Hepatocyte (in vitro differentiated cells): ENCODE data around the gene RIN2. TPM values are rescaled to one million over a fixed set of nuclear protein-coding genes. Genes with fewer than 3 reads are reported as not detected.

ENCODE experiments used
- DNase-seq: peaks from one replicate; pipeline ENCODE4 v3.0.0-alpha.2; 2016; ENCODE audit warnings: low spot score
- H2AFZ ChIP-seq: fragments of 200-600 bp; sonication (generic); 2 replicates; pipeline ENCODE4 v1.6.0; 2016; ENCODE audit warnings: antibody characterized with exemption, mild to moderate bottlenecking
- H3K27ac ChIP-seq: fragments of 200-600 bp; sonication (generic); 2 replicates; pipeline ENCODE4 v1.5.1; 2016; ENCODE audit warnings: mild to moderate bottlenecking
- H3K27me3 ChIP-seq: fragments of 200-600 bp; sonication (generic); 2 replicates; pipeline ENCODE4 v1.6.1; 2016
- H3K36me3 ChIP-seq: fragments of 200-600 bp; sonication (generic); replicated peaks from 2 replicates; pipeline ENCODE4 v1.5.1; 2016; ENCODE audit warnings: low read depth; ENCODE audit not compliant: insufficient read depth
- H3K4me1 ChIP-seq: fragments of 200-600 bp; sonication (generic); 2 replicates; pipeline ENCODE4 v1.5.1; 2016; ENCODE audit warnings: mild to moderate bottlenecking, moderate library complexity; ENCODE audit not compliant: insufficient read depth
- H3K4me2 ChIP-seq: fragments of 200-600 bp; sonication (generic); 2 replicates; pipeline ENCODE4 v1.6.0; 2016
- H3K4me3 ChIP-seq: fragments of 200-600 bp; sonication (generic); 2 replicates; pipeline ENCODE4 v1.5.1; 2016; ENCODE audit warnings: mild to moderate bottlenecking
- H3K79me2 ChIP-seq: fragments of 200-600 bp; sonication (generic); 2 replicates; pipeline ENCODE4 v1.6.0; 2017; ENCODE audit warnings: mild to moderate bottlenecking
- H3K9me2 ChIP-seq: fragments of 200-600 bp; sonication (generic); replicated peaks from 2 replicates; pipeline ENCODE4 v1.6.0; 2017; ENCODE audit warnings: mild to moderate bottlenecking; ENCODE audit not compliant: insufficient read depth
- H3K9me3 ChIP-seq: fragments of 200-600 bp; sonication (generic); 2 replicates; pipeline ENCODE4 v1.5.1; 2016; ENCODE audit warnings: low read depth, mild to moderate bottlenecking
- H4K20me1 ChIP-seq: fragments of 200-600 bp; sonication (generic); 2 replicates; pipeline ENCODE4 v1.6.0; 2016; ENCODE audit warnings: mild to moderate bottlenecking; ENCODE audit not compliant: insufficient read depth, poor library complexity, severe bottlenecking
- EZH2 ChIP-seq: fragments of 200-600 bp; sonication (generic); IDR thresholded peaks from 2 replicates; pipeline ENCODE4 v1.6.1; 2016; ENCODE audit warnings: antibody characterized with exemption, mild to moderate bottlenecking, borderline replicate concordance
- polyA plus RNA-seq: library from polyadenylated mRNA; unstranded; fragments of >200 nt; fragmentation: Nextera tagmentation; extraction: Ambion mirVana; gene quantifications from 2 replicates; pipeline ENCODE4 v1.2.1, GENCODE V29; 2016
- total RNA-seq: library from RNA; depleted of rRNA; stranded (reverse); fragments of >200 nt; gene quantifications from 2 replicates; pipeline ENCODE4 v1.2.3, GENCODE V29; 2014
- TF ChIP-seq, protein P1 (sequence below): fragments of 200-600 bp; sonication (generic); IDR thresholded peaks from 2 replicates; pipeline ENCODE4 v1.5.1; 2016; ENCODE audit warnings: antibody characterized with exemption, mild to moderate bottlenecking; ENCODE audit not compliant: poor library complexity

The RIN2 gene
- total and polyA plus RNA-seq, 2 experiments from 2014 or later, result 24.5 to 39.0 TPM

DNA sequence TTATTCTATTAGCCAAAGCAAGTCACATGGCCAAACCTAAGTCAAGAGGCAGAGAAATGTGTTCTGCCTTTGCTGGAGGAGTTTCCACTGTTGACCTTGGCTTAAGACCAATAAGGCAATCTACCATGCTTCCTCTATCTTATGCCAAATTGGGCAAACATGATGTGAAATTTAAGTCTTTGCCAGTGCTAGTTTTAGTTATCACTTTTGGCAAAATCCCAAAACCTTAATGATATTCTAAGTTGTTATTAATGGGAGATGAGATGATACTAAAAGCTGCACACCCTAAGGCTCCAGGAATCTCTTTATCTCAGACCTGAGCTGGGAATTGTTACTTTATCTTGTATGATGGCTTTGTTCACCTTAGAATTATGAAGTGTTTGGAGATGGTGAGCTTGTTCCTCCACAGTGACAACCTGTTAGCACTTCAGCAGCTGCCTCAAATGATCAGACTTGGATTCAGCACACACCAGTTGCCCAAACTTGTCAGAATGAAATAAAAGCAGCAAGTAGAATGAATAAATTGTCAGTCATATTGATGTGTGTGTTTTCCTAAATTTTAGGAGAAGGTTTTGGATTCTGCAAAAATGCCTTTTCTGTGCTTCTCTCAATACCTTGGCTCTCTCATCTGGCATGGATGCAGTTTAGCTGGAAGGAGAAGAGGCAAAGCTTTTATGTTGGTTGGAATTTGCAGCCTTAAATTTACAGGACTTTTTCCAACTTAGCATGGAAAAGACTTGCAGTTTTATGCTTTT lies 49.3 kb downstream of the RIN2 start:
- Histone ChIP-seq H3K36me3 (no peaks in the 10 kb centered on the region), H3K9me3 (no peaks in the 10 kb centered on the region), H3K4me3 (no peak overlapping the region), H3K27ac (no peak overlapping the region), H3K27me3 (no peaks in the 10 kb centered on the region), H3K9me2 (no peaks in the 10 kb centered on the region), H3K4me2 (no peak overlapping the region), H2AFZ (no peak overlapping the region), H4K20me1 (no peaks in the 10 kb centered on the region), H3K4me1 (no peaks in the 10 kb centered on the region), H3K79me2 (no peaks in the 10 kb centered on the region)
- TF ChIP-seq EZH2, result no peak
- TF ChIP-seq, protein P1, sequence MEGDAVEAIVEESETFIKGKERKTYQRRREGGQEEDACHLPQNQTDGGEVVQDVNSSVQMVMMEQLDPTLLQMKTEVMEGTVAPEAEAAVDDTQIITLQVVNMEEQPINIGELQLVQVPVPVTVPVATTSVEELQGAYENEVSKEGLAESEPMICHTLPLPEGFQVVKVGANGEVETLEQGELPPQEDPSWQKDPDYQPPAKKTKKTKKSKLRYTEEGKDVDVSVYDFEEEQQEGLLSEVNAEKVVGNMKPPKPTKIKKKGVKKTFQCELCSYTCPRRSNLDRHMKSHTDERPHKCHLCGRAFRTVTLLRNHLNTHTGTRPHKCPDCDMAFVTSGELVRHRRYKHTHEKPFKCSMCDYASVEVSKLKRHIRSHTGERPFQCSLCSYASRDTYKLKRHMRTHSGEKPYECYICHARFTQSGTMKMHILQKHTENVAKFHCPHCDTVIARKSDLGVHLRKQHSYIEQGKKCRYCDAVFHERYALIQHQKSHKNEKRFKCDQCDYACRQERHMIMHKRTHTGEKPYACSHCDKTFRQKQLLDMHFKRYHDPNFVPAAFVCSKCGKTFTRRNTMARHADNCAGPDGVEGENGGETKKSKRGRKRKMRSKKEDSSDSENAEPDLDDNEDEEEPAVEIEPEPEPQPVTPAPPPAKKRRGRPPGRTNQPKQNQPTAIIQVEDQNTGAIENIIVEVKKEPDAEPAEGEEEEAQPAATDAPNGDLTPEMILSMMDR, result no peak
- no peak for DNase-seq
